Upper lobe of left lung (tissue), 6 donors: ENCODE measurements around the gene CACNG1. TPM values are rescaled to one million over a fixed set of nuclear protein-coding genes. Genes with fewer than 3 reads are reported as not detected.
A peak's percentile ranks its signal among the peaks of the same experiment; 100 is the strongest.

Source experiments
- ATAC-seq, 2 donors: fragments of 200-7000 bp; cut with Tn5 transposase; one replicate each; pipeline ENCODE4 v1.9.1; 2022; ENCODE audit warnings: mild to moderate bottlenecking in 2 of 2, moderate library complexity in 2 of 2; ENCODE audit not compliant: low FRiP score in 2 of 2
- DNase-seq, 2 donors: peaks; one replicate each; pipeline ENCODE4 v3.0.0-alpha.2; 2019 to 2020
- H3K27ac ChIP-seq, 4 donors: fragments of 200-600 bp; sonication (generic); one replicate each; pipeline ENCODE4 v1.5.1; 2016 to 2019
- H3K27me3 ChIP-seq, 4 donors: fragments of 200-600 bp; sonication (generic); one replicate each; pipeline ENCODE4 v1.5.1; 2017 to 2019
- H3K36me3 ChIP-seq, 4 donors: fragments of 200-600 bp; sonication (generic); one replicate each; pipeline ENCODE4 v1.5.1; 2016 to 2019
- H3K4me1 ChIP-seq, 4 donors: fragments of 200-600 bp; sonication (generic); one replicate each; pipeline ENCODE4 v1.5.1; 2018 to 2019
- H3K4me3 ChIP-seq, 4 donors: fragments of 200-600 bp; sonication (generic); one replicate each; pipeline ENCODE4 v1.5.1; 2017 to 2019; ENCODE audit warnings: mild to moderate bottlenecking in 2 of 4, moderate library complexity in 1 of 4
- H3K9me3 ChIP-seq, 4 donors: fragments of 200-600 bp; sonication (generic); one replicate each; pipeline ENCODE4 v1.5.1; 2018 to 2019
- CTCF ChIP-seq, 6 experiments: fragments of 450-650 bp in 4 of 6; fragments of 200-600 bp in 2 of 6; sonication (generic) in 2 of 6; IDR thresholded peaks; one replicate each; pipeline ENCODE4 v1.5.1; 2016 to 2019; ENCODE audit warnings: antibody characterized with exemption in 6 of 6
- EP300 ChIP-seq, 4 donors: sonication (generic); formaldehyde crosslinking; IDR thresholded peaks; one replicate each; pipeline ENCODE4 v1.5.1; 2017; ENCODE audit warnings: antibody characterized with exemption in 4 of 4, control low read depth in 2 of 4
- POLR2A ChIP-seq, 4 donors: fragments of 450-650 bp; IDR thresholded peaks; one replicate each; pipeline ENCODE4 v1.5.1; 2016 to 2017; ENCODE audit warnings: antibody characterized with exemption in 4 of 4, mild to moderate bottlenecking in 2 of 4
- POLR2AphosphoS5 ChIP-seq, 2 donors: sonication (generic); formaldehyde crosslinking; IDR thresholded peaks; one replicate each; pipeline ENCODE4 v1.5.1; 2017; ENCODE audit warnings: antibody characterized with exemption in 2 of 2
- WGBS, 2 donors: methylation state at CpG; one replicate each; pipeline ENCODE4 v1.1.5; 2017 to 2018; 5-methylcytosine and 5-hydroxymethylcytosine counted together
- total RNA-seq, 6 donors: library from RNA; depleted of rRNA in 4 of 6; stranded (reverse); fragments of >200 nt in 4 of 6; gene quantifications; one replicate each; pipeline versions ENCODE4 v1.1.0 to v1.2.1, GENCODE V29; 2016 to 2021
- donor health status: DM: no; HTN: no; CAD: no; lungs with moderate emphysema.
- donor health status: DM: no; HTN: yes; CAD: no; lungs with severe emphysema.

Gene CACNG1
- total RNA-seq, 6 donors from 2014 or later: 0.61 TPM; not detected in 5

GRCh38 chr17:67026341-67026740 is 18.0 kb upstream of the CACNG1 start:
- WGBS, 2 donors: 79 to 88% methylated on average over 2 of the region's 2 CpGs
- Histone ChIP-seq H3K27ac (no peak overlapping the region), H3K4me3 (no peak overlapping the region), H3K9me3 (no peaks in the 10 kb centered on the region), H3K36me3 (no peaks in the 10 kb centered on the region), H3K27me3 (no peaks in the 10 kb centered on the region), H3K4me1 (peaks cover 0 to 6% (median 0%) of the 10 kb centered on the region in 4 donors)
- ATAC-seq: peak in 1 of 2 donors; percentile 2
- no peak for DNase-seq
- TF ChIP-seq POLR2AphosphoS5 (IDR thresholded peaks at IDR 0.05) (no peak), POLR2A (IDR thresholded peaks at IDR 0.05) (no peak), CTCF (IDR thresholded peaks at IDR 0.05) (no peak), EP300 (IDR thresholded peaks at IDR 0.05) (no peak)

DNA sequence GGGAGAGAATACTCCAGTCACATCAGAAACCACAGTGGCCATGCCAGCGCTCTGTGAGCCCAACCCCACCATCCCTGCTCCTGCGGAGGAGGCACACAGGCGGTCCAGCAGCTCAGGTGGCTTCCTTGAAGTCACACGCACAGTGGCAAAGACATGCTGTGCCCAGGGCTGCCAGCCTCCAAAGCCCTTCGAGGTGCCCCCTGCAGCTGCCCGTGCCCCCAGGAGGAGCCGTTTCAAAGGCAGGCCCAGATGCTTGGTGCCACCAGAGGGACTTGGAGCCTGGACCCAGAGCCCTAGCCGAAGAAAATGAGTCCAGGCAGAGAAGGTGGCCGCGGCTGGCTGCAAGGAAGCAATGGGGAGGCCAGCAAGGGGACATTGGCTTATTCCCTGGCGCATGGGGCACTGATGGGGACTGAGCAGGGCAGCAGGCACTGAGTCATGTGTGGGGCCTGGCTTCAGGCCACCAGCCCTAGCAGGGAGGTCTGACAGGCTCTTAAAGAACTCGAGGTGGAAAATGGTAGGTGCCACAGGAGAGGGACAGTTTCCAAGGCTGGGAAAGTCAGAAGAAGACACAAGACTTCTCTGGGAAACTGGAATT is 17.2 kb upstream of the CACNG1 start:
- H3K36me3 ChIP-seq: no peaks in the 10 kb centered on the region
- ATAC-seq: no peak
- no peaks in the 10 kb centered on the region for H3K9me3 ChIP-seq
- DNase-seq: no peak
- no peak overlapping the region for H3K27ac ChIP-seq
- no peaks in the 10 kb centered on the region for H3K27me3 ChIP-seq
- peaks cover 0 to 6% (median 0%) of the 10 kb centered on the region in 4 donors for H3K4me1 ChIP-seq
- no peak overlapping the region for H3K4me3 ChIP-seq
- WGBS, 2 donors: 80 to 85% methylated on average over 9 to 12 of the region's 12 CpGs
- TF ChIP-seq POLR2A (IDR thresholded peaks at IDR 0.05) (no peak), CTCF (IDR thresholded peaks at IDR 0.05) (no peak), POLR2AphosphoS5 (IDR thresholded peaks at IDR 0.05) (no peak), EP300 (IDR thresholded peaks at IDR 0.05) (no peak)

GRCh38 chr17:67030641-67031040 is 13.7 kb upstream of the CACNG1 start:
- WGBS, 2 donors: 86 to 94% methylated on average over 12 to 14 of the region's 21 CpGs
- ATAC-seq: no peak
- Histone ChIP-seq H3K4me3 (no peak overlapping the region), H3K36me3 (no peaks in the 10 kb centered on the region), H3K27me3 (no peaks in the 10 kb centered on the region), H3K4me1 (peaks cover 0 to under 1% (median 0%) of the 10 kb centered on the region in 4 donors), H3K9me3 (no peaks in the 10 kb centered on the region), H3K27ac (no peak overlapping the region)
- no peak for TF ChIP-seq POLR2A (IDR thresholded peaks at IDR 0.05)
- TF ChIP-seq EP300 (IDR thresholded peaks at IDR 0.05): no peak
- TF ChIP-seq CTCF (IDR thresholded peaks at IDR 0.05): no peak
- no peak for TF ChIP-seq POLR2AphosphoS5 (IDR thresholded peaks at IDR 0.05)
- DNase-seq: peak in 1 of 2 donors; percentile 67

- H3K4me1 ChIP-seq: no peaks in the 10 kb centered on the region
- no peak overlapping the region for H3K4me3 ChIP-seq
- H3K27ac ChIP-seq: no peak overlapping the region
- no peaks in the 10 kb centered on the region for H3K9me3 ChIP-seq
- DNase-seq (no peak), ATAC-seq (no peak)
- no peaks in the 10 kb centered on the region for H3K27me3 ChIP-seq
- no peak for TF ChIP-seq CTCF (IDR thresholded peaks at IDR 0.05)
- TF ChIP-seq EP300 (IDR thresholded peaks at IDR 0.05): no peak
- TF ChIP-seq POLR2AphosphoS5 (IDR thresholded peaks at IDR 0.05): no peak
- no peak for TF ChIP-seq POLR2A (IDR thresholded peaks at IDR 0.05)
- H3K36me3 ChIP-seq: no peaks in the 10 kb centered on the region
- 93 to 95% methylated on average over 10 to 14 of the region's 14 CpGs for WGBS, 2 donors
Observed at GRCh38 chr17:67032382-67032781, 12.0 kb upstream of the CACNG1 start.

DNA sequence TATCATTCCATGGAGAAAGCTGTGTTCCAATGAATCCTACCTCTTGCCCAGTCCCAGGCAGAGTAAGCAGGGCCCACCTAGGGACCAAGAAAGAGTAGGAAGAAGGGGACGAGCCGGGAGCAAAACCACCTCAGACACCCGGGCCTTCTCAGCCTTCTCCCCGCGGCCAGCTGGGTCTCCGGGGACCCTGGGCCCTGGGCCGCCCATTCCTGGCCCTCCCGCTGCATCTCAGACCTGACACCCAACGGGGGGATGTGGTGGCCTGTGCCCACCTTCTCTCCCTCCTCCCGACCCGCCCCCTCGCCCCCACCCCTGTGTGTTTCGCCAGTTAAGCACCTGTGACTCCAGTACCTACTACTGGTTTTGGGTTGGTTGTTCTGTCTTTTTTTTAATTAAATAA is 11.4 kb upstream of the CACNG1 start:
- Histone ChIP-seq H3K27ac (no peak overlapping the region), H3K9me3 (no peaks in the 10 kb centered on the region), H3K36me3 (no peaks in the 10 kb centered on the region), H3K27me3 (no peaks in the 10 kb centered on the region), H3K4me3 (no peak overlapping the region), H3K4me1 (no peaks in the 10 kb centered on the region)
- 93 to 94% methylated on average over 11 to 12 of the region's 13 CpGs for WGBS, 2 donors
- TF ChIP-seq CTCF (IDR thresholded peaks at IDR 0.05): no peak
- TF ChIP-seq POLR2AphosphoS5 (IDR thresholded peaks at IDR 0.05): no peak
- no peak for TF ChIP-seq EP300 (IDR thresholded peaks at IDR 0.05)
- no peak for TF ChIP-seq POLR2A (IDR thresholded peaks at IDR 0.05)
- DNase-seq: peak in 1 of 2 donors; percentile 58
- ATAC-seq: no peak
